Astrocyte (in vitro differentiated cells and primary cell): ENCODE results near the gene HOXA13. TPM values are rescaled to one million over a fixed set of nuclear protein-coding genes. Genes with fewer than 3 reads are reported as not detected.

Source experiments
- DNase-seq: peaks from one replicate; pipeline ENCODE4 v3.0.0-alpha.2; 2010; ENCODE audit warnings: low read depth
- FAIRE-seq: peaks from 2 replicates; lab custom pipeline; 2011; peaks lifted over from hg19 to GRCh38; lab: Jason Lieb, UNC
- H2AFZ ChIP-seq: 2 replicates; pipeline ENCODE4 v1.6.0; 2012; ENCODE audit warnings: low read depth, low read length, inconsistent platforms
- H3K27ac ChIP-seq: 2 replicates; pipeline ENCODE4 v1.5.1; 2011; ENCODE audit warnings: low read depth, low read length, inconsistent platforms
- H3K27me3 ChIP-seq: 2 replicates; pipeline ENCODE4 v1.6.0; 2011; ENCODE audit warnings: low read length, inconsistent platforms; ENCODE audit not compliant: insufficient read depth
- H3K36me3 ChIP-seq: 2 replicates; pipeline ENCODE4 v1.5.1; 2011; ENCODE audit warnings: low read length, inconsistent platforms; ENCODE audit not compliant: insufficient read depth
- H3K4me1 ChIP-seq: 2 replicates; pipeline ENCODE4 v1.5.1; 2011; ENCODE audit warnings: low read length, inconsistent platforms; ENCODE audit not compliant: insufficient read depth
- H3K4me2 ChIP-seq: 2 replicates; pipeline ENCODE4 v1.6.0; 2012; ENCODE audit warnings: low read length, inconsistent platforms
- H3K4me3 ChIP-seq: 2 replicates; pipeline ENCODE4 v1.5.1; 2011; ENCODE audit warnings: low read depth, mild to moderate bottlenecking, low read length, inconsistent platforms; ENCODE audit not compliant: insufficient read depth
- H3K79me2 ChIP-seq: 2 replicates; pipeline ENCODE4 v1.6.0; 2012; ENCODE audit warnings: mild to moderate bottlenecking, low read length, inconsistent platforms; ENCODE audit not compliant: insufficient read depth
- H3K9ac ChIP-seq: 2 replicates; pipeline ENCODE4 v1.6.0; 2012; ENCODE audit warnings: mild to moderate bottlenecking, low read length, inconsistent platforms
- H3K9me3 ChIP-seq: 2 replicates; pipeline ENCODE4 v1.5.1; 2012; ENCODE audit warnings: low read depth, mild to moderate bottlenecking, low read length, inconsistent platforms; ENCODE audit not compliant: insufficient read depth
- H4K20me1 ChIP-seq: 2 replicates; pipeline ENCODE4 v1.6.0; 2012; ENCODE audit warnings: low read length, inconsistent platforms; ENCODE audit not compliant: insufficient read depth
- H3K27ac Mint-ChIP-seq: one replicate; pipeline ENCODE4 v1.8.0; 2021; ENCODE audit warnings: mild to moderate bottlenecking, mixed read lengths; ENCODE audit not compliant: unreplicated experiment
- H3K27me3 Mint-ChIP-seq: one replicate; pipeline ENCODE4 v1.8.0; 2021; ENCODE audit warnings: low read depth, mixed read lengths; ENCODE audit not compliant: unreplicated experiment
- H3K36me3 Mint-ChIP-seq: one replicate; pipeline ENCODE4 v1.8.0; 2021; ENCODE audit warnings: low read depth, mixed read lengths; ENCODE audit not compliant: unreplicated experiment
- H3K4me1 Mint-ChIP-seq: one replicate; pipeline ENCODE4 v1.8.0; 2021; ENCODE audit warnings: low read depth, mixed read lengths; ENCODE audit not compliant: unreplicated experiment
- H3K4me3 Mint-ChIP-seq: one replicate; pipeline ENCODE4 v1.8.0; 2021; ENCODE audit warnings: mild to moderate bottlenecking, moderate library complexity, mixed read lengths; ENCODE audit not compliant: unreplicated experiment
- H3K9me3 Mint-ChIP-seq: one replicate; pipeline ENCODE4 v1.8.0; 2021; ENCODE audit warnings: mild to moderate bottlenecking, mixed read lengths; ENCODE audit not compliant: unreplicated experiment
- CTCF ChIP-seq: IDR thresholded peaks from 2 replicates; pipeline ENCODE4 v1.5.1; 2011; ENCODE audit warnings: low read depth, mild to moderate bottlenecking, inconsistent platforms, low read length, moderate library complexity; ENCODE audit not compliant: insufficient read depth
- EZH2 ChIP-seq: IDR thresholded peaks from 2 replicates; pipeline ENCODE4 v1.6.1; 2012; ENCODE audit warnings: mild to moderate bottlenecking, low read length, inconsistent platforms; ENCODE audit not compliant: insufficient read depth
- total RNA-seq: library from RNA; stranded (reverse); gene quantifications from 2 replicates; pipeline ENCODE4 v1.2.1, GENCODE V29; 2021

The HOXA13 gene
- total RNA-seq, 1 donor from 2014 or later = not detected

GRCh38 chr7:27179030-27179429, 20.9 kb downstream of the HOXA13 start:
- peaks cover 29% of the 10 kb centered on the region for H3K9me3 Mint-ChIP-seq
- peaks cover 86% of the 10 kb centered on the region for H3K27me3 Mint-ChIP-seq
- FAIRE-seq = no peak
- Histone ChIP-seq H4K20me1 (no peaks in the 10 kb centered on the region), H3K27me3 (peaks cover 99% of the 10 kb centered on the region), H3K27ac (no peak overlapping the region), H3K4me3 (no peak overlapping the region), H3K4me2 (no peak overlapping the region), H3K9ac (no peak overlapping the region), H3K9me3 (peaks cover 8% of the 10 kb centered on the region), H3K4me1 (peaks cover 5% of the 10 kb centered on the region), H2AFZ (no peak overlapping the region), H3K79me2 (no peaks in the 10 kb centered on the region), H3K36me3 (no peaks in the 10 kb centered on the region)
- no peak overlapping the region for H3K4me3 Mint-ChIP-seq
- H3K36me3 Mint-ChIP-seq = no peaks in the 10 kb centered on the region
- TF ChIP-seq CTCF (no peak), EZH2 (no peak)
- H3K4me1 Mint-ChIP-seq = no peaks in the 10 kb centered on the region
- no peak for DNase-seq
- no peak overlapping the region for H3K27ac Mint-ChIP-seq

- H3K4me3 ChIP-seq = no peak overlapping the region
- DNase-seq (no peak), FAIRE-seq (no peak)
- peaks cover 5% of the 10 kb centered on the region for H3K4me1 ChIP-seq
- H3K79me2 ChIP-seq = no peaks in the 10 kb centered on the region
- H3K27ac ChIP-seq = no peak overlapping the region
- no peak overlapping the region for H2AFZ ChIP-seq
- no peak overlapping the region for H3K9ac ChIP-seq
- Mint-ChIP-seq H3K27ac (no peak overlapping the region), H3K9me3 (peaks cover 29% of the 10 kb centered on the region), H3K36me3 (no peaks in the 10 kb centered on the region), H3K27me3 (peaks cover 81% of the 10 kb centered on the region), H3K4me3 (no peak overlapping the region), H3K4me1 (no peaks in the 10 kb centered on the region)
- no peaks in the 10 kb centered on the region for H4K20me1 ChIP-seq
- no peaks in the 10 kb centered on the region for H3K36me3 ChIP-seq
- peaks cover 8% of the 10 kb centered on the region for H3K9me3 ChIP-seq
- H3K27me3 ChIP-seq = peaks cover 96% of the 10 kb centered on the region
- no peak overlapping the region for H3K4me2 ChIP-seq
- TF ChIP-seq EZH2 = no peak
- TF ChIP-seq CTCF = no peak
These were observed 21.5 kb downstream of the HOXA13 start for GRCh38 chr7:27178366-27178765.

- H3K4me1 Mint-ChIP-seq = no peaks in the 10 kb centered on the region
- peaks cover 29% of the 10 kb centered on the region for H3K9me3 Mint-ChIP-seq
- Histone ChIP-seq H3K4me1 (peaks cover 8% of the 10 kb centered on the region), H3K27me3 (peaks cover 94% of the 10 kb centered on the region), H3K4me3 (no peak overlapping the region), H3K9me3 (peaks cover 8% of the 10 kb centered on the region), H3K9ac (no peak overlapping the region), H3K4me2 (no peak overlapping the region), H3K79me2 (no peaks in the 10 kb centered on the region), H2AFZ (no peak overlapping the region), H4K20me1 (no peaks in the 10 kb centered on the region), H3K36me3 (no peaks in the 10 kb centered on the region), H3K27ac (no peak overlapping the region)
- peaks cover 78% of the 10 kb centered on the region for H3K27me3 Mint-ChIP-seq
- FAIRE-seq = no peak
- no peak for TF ChIP-seq CTCF
- TF ChIP-seq EZH2 = no peak
- H3K36me3 Mint-ChIP-seq = no peaks in the 10 kb centered on the region
- no peak overlapping the region for H3K4me3 Mint-ChIP-seq
- no peak for DNase-seq
- H3K27ac Mint-ChIP-seq = no peak overlapping the region
These were observed 22.0 kb downstream of the HOXA13 start for GRCh38 chr7:27177795-27178320.
